A673 (cell line): ENCODE results near the gene BBS9.

Experiments
- CTCF ChIP-seq: fragments of 300-800, 200-600 bp; sonication (generic); conservative IDR thresholded peaks from 2 replicates; pipeline ENCODE4 v1.5.1; 2017; ENCODE audit warnings: low read depth, mild to moderate bottlenecking, antibody characterized with exemption, low read length, moderate library complexity, mixed read lengths
- EZH2 ChIP-seq: fragments of 200-600 bp; sonication (generic); IDR thresholded peaks from 2 replicates; pipeline ENCODE4 v1.6.1; 2017; ENCODE audit warnings: borderline replicate concordance, low read depth, mild to moderate bottlenecking, mixed read lengths, antibody characterized with exemption, low read length; ENCODE audit not compliant: poor library complexity, severe bottlenecking

- TF ChIP-seq CTCF: no peak
- TF ChIP-seq EZH2: no peak
Observed at GRCh38 chr7:33143996-33144718, 14.8 kb downstream of the BBS9 start.
